Hematopoietic multipotent progenitor cell (in vitro differentiated cells): Measurements from ENCODE around the gene RFTN1. TPM values are rescaled to one million over a fixed set of nuclear protein-coding genes. Genes with fewer than 3 reads are reported as not detected.

Experiments
- DNase-seq, 3 donors: peaks; one replicate each; pipeline ENCODE4 v3.0.0-alpha.2; 2011 to 2015; ENCODE audit warnings: low read depth in 2 of 3, low spot score in 2 of 3
- total RNA-seq: library from RNA; depleted of rRNA; stranded (reverse); fragments of >200 nt; gene quantifications from one replicate; pipeline ENCODE4 v1.2.3, GENCODE V29; 2012

The RFTN1 gene
- total RNA-seq, 1 donor = 42.0 TPM

GRCh38 chr3:16468336-16469098, 45.0 kb downstream of the RFTN1 start:
- peak in 1 of 3 donors; percentile 52 for DNase-seq

DNA sequence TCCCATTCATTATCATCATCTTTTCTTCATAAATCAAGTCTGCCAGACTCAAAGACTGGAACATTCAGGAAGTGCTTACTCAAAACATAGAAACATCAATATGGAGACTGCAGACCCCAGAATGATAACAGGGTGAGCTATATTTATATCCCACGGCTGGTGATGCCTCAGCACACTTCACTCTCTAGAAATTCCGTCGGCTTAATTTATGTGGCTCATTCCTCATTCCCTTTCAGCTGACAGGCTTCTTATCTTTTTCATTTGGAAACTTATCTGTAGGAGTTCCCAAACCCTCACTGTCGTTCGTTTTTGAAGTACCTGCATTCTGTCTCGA, 45.5 kb downstream of the RFTN1 start:
- DNase-seq = no peak

- DNase-seq = peak in 2 of 3 donors; percentile 62 to 73
Measured at GRCh38 chr3:16467393-16467792, 46.1 kb downstream of the RFTN1 start.

DNA sequence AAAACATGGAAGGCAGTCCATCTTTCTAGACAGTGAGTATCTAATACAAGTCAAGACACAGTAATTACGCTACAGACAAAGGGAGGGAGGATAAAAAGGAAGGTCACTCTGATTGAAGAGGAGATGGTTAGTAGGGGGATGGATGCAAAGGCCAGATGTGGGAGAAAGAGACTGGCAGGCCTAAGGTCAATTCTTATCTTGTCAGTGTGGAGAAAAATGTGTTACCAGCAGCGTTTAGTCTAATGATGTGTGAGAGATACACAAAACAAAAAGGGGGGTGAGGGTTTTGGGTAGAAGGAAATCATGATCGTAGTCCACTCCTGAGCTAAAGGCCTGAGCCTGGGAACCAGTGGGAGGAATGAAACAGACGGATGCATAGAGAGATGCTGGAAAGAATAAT, 46.7 kb downstream of the RFTN1 start:
- DNase-seq = no peak

DNA sequence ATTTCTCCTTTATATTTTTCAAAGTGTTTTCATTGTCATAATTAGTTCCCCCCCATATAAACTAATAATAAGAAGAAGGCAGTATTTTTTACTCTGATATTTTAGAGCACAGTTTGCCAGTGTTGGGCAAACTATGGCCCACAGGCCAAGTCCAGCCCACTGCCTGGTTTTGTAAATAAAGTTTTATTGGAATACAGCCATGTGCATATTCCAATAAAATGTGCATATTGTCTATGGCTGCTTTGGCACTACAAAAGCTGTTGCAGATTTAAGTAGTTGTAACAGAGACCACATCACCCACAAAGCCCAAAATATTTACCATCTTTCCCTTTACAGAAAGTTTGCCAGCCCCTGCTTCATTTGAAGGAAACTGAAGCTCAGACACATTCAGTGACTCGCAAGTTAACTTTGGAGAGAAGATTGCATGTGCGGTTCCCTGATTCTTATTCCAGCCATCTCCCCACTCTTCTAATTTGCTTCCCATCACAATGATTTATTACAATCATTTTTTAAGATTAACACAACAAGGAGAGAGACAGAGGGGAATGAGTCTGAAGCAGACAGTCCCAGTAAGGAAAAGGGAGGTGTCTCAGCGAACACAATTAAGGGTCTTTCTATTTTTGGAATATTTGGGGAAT, 48.9 kb downstream of the RFTN1 start:
- DNase-seq = no peak

- DNase-seq = no peak
Measured at GRCh38 chr3:16463914-16464313, 49.6 kb downstream of the RFTN1 start.

DNA sequence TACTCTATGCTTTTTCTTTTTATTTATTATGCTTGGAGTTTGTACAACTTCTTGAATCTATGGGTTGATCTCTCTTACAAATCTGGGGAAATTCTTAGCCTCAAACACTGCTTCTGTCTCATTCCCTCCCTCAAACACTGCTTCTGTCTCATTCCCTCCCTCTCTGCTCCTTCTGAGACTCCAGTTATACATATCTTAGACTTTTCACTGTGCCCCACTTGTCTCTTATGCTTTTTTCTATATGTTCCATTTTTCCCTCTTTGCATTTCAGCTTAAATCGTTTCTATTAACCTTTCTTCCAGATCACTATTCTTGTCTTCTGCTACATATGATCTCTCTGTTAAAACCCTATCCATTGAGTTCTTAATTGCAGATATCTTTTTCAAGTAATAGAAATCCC, 50.4 kb downstream of the RFTN1 start:
- no peak for DNase-seq

- peak in 1 of 3 donors; percentile 64 for DNase-seq
Measured at GRCh38 chr3:16462679-16463078, 50.8 kb downstream of the RFTN1 start.

DNA sequence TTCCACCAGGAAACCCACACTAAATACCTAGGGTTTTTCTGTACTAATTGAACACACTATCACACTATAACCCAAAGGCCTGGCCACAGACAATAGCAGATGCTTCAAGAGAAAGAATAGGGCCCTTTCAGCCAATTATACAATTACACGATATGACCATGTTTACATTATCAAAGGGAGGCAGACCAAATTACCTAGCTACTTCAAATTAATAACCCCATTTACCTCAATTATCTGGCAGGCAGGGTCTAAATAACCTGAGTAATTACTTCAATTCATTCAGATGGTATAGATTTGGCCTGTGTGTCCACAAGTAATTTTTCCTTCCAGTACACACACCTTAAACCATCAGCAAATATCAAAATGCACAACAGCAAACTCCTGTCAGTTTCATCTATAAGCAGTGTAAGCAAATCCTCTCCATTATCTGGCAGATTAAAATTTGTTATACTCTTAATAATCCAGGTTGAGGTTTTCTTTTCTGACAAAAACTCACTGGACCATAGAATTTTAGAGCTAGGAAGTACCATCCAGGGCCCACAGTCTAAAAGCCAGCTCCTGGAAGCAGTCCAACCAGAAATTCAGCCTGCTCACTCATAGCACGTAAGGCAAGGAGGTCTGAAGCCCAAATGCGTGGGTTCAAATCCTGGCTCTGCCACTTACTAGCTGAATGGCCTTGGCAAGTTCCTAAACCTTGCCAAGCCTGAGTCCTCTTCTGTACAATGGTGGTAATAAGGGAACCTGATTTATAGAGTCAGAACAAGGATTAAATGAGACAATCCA, 51.8 kb downstream of the RFTN1 start:
- no peak for DNase-seq

DNA sequence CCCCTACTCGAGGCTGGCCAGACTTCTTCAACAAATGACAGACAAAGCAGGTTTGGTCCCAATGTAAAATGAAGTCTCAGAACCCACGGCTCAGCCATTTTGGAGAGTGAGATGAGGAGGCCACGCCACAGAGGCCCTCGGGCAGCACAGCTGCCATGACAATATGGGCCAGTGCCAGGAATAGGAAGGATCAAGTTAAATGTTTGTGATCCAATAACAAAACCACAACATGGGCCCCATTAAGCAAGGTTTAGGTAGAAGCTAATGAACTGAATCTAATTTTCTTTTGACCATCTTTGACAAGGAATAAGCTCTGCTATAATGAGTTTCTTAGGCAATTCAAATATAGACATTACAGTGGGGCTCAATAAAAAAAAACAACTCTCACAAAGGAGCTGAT, 52.6 kb downstream of the RFTN1 start:
- DNase-seq = no peak

DNA sequence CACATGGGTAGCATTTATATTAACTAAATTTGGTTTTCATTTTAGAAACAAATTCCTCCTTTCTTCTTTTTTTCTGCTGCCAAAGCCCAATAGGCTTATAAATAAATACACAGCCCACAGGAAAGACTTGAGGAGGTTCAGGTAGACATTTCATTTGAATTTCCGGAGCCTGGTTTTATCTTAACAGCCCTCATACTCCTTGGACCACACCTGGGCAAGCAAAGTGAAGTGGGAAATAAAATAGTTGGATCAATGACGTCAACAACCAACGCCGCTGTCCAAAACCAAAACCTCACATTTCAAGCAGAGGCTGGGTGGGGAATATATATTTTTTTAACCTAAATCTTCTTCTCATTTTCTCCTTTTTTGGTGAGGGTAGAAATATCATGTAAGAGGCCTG, 53.2 kb downstream of the RFTN1 start:
- no peak for DNase-seq

DNA sequence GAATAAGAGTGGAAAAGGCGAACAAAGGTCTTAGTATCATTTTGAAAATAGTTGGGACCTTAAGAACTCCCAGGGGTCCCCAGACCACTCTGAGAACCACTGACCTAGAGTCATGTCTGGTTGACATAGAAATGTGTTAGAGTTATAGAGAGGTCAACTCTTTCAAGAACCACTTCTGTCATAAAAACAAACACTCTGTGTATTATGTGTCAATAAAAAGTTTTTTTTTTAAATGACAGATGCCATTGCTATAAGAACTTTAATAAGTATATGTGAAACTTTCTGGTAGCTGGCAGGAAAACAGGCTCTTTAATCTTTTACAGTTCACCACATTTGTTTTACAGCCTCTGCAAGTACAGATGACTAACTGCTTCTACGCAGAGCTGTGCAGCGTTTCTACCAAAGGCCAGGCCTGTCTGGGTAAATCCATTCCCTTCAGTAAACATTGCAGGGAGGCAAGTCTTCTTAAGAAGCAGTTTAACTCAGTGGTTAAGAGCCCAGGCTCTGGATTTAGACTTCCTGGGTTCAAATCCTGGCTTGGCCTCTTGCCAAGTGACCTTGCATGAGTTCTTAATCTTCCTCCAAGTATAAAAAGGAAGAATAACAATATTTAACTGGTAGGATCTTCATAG, 56.6 kb downstream of the RFTN1 start:
- no peak for DNase-seq

GRCh38 chr3:16455966-16456365, 57.5 kb downstream of the RFTN1 start:
- DNase-seq = no peak

- no peak for DNase-seq
Measured at GRCh38 chr3:16455001-16455400, 58.5 kb downstream of the RFTN1 start.

DNA sequence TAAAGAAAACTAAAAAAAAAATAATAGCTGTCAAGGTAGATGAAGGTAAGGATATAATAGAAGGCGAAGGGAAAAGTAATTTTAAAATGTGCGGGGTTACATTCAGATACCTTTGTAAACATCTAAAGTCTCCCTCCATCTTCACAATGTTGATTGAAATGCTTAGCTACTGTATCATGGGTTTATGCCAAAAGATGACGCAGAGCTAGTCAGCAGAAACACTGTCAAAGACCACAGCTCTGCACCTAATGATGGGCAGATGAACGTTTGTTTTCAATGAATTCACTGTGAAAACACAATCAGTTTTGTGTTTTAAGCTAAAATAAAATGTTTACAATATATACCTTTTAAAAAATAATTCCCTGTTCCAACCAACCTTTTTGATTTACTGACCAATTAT, 61.2 kb downstream of the RFTN1 start:
- peak in 2 of 3 donors; percentile 38 to 73 for DNase-seq

- no peak for DNase-seq
Measured at GRCh38 chr3:16449369-16449768, 64.1 kb downstream of the RFTN1 start.

DNA sequence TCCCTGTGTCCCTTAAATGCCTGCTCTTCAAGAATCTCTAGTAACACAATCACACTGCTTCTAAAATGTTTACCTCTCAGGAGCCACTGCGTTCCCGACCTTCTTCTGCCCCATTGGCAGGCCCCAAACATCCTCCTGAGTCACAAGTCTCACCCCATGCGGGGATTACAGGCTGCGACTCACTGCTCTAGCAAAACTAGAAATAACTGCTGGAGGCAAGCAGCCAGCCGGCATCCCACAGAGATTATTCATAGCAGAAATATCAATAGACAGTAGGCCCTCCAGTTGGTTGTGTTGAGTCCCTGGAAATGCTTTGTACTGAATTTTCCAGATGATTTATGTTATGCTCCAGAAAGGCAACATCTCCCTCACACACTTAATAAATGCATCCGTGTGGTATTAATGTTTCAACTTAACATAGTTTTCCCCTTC, 64.8 kb downstream of the RFTN1 start:
- DNase-seq = peak in 1 of 3 donors; percentile 14

GRCh38 chr3:16447135-16447534, 66.4 kb downstream of the RFTN1 start:
- no peak for DNase-seq

GRCh38 chr3:16444344-16444743, 69.2 kb downstream of the RFTN1 start:
- DNase-seq = no peak

- DNase-seq = no peak
Measured at GRCh38 chr3:16442730-16443129, 70.8 kb downstream of the RFTN1 start.

- DNase-seq = peak in 1 of 3 donors; percentile 42
Measured at GRCh38 chr3:16441371-16441875, 72.1 kb downstream of the RFTN1 start.
